Measurements from ENCODE around the gene DESI2. TPM values are rescaled to one million over a fixed set of nuclear protein-coding genes. Genes with fewer than 3 reads are reported as not detected.
"Not testable (repeated sequence)": the region's sequence is repeated elsewhere in the genome, so short reads cannot be mapped to it uniquely, and the experiment has no call there.

The DESI2 gene
- total RNA-seq, 2 experiments from 2014 or later = 34.5 to 36.1 TPM

GRCh38 chr1:244653439-244654107 lies 647 bp downstream of the DESI2 start:
- ChIA-PET CTCF (interaction anchor here (1.0 to 2.3 kb wide), 2 partner anchors 50 to 54 kb away, joined by 3 to 8 read pairs; no protein-coding TSS in a partner anchor), POLR2A (interaction anchor here (0.5 kb wide), 1 partner anchor 77 kb away, joined by 3 read pairs; no protein-coding TSS in a partner anchor)

GRCh38 chr1:244654108-244655038 lies 1.4 kb downstream of the DESI2 start:
- ChIA-PET CTCF (interaction anchor here (1.0 to 2.3 kb wide), 2 partner anchors 51 to 55 kb away, joined by 3 to 8 read pairs; no protein-coding TSS in a partner anchor), POLR2A (interaction anchor here (1.0 kb wide), 1 partner anchor 12 kb away, joined by 3 read pairs; no protein-coding TSS in a partner anchor)

DNA sequence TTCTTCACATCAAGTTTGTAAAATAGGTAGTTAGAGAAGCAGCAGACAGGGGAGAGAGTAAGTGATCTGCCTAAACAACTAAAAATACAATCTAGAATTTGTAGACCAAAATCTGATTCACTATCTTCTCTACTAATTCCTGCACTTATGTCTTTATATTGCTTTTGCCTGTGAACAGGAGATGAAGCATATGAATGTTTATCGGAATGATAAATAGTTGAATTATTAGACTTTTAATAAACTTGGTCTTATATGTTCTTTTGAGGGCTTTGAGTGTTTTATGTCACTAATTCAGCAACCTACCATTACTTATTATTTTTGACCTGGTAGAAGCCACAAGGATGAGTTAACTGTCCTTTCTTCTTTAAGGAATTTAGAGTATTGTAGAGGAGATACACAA lies 2.3 kb downstream of the DESI2 start:
- POLR2A ChIA-PET = interaction anchor here (1.0 kb wide), 1 partner anchor 11 kb away, joined by 3 read pairs; no protein-coding TSS in a partner anchor
- CTCF ChIA-PET = no interaction called here

GRCh38 chr1:244657421-244657820 lies 4.5 kb downstream of the DESI2 start:
- POLR2A ChIA-PET = no interaction called here
- CTCF ChIA-PET = no interaction called here

GRCh38 chr1:244659694-244660093 lies 6.8 kb downstream of the DESI2 start:
- ChIA-PET POLR2A (no interaction called here), CTCF (no interaction called here)

- CTCF ChIA-PET = no interaction called here
- POLR2A ChIA-PET = no interaction called here
Observed at GRCh38 chr1:244660595-244660994, 7.7 kb downstream of the DESI2 start.

DNA sequence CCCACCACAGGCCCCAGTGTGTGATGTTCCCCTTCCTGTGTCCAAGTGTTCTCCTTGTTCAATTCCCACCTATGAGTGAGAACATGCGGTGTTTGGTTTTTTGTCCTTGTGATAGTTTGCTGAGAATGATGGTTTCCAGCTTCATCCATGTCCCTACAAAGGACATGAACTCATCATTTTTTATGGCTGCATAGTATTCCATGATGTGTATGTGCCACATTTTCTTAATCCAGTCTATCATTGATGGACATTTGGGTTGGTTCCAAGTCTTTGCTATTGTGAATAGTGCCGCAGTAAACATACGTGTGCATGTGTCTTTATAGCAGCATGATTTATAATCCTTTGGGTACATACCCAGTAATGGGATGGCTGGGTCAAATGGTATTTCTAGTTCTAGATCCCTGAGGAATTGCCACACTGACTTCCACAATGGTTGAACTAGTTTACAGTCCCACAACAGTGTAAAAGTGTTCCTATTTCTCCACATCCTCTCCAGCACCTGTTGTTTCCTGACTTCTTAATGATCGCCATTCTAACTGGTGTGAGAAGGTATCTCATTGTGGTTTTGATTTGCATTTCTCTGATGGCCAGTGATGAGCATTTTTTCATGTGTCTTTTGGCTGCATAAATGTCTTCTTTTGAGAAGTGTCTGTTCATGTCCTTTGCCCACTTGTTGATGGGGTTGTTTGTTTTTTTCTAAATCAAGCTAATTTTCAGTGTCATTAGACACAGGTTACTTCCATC lies 8.8 kb downstream of the DESI2 start:
- CTCF ChIA-PET, POLR2A ChIA-PET: not testable (repeated sequence)

- ChIA-PET POLR2A (no interaction called here), CTCF (no interaction called here)
Observed at GRCh38 chr1:244662599-244662998, 9.7 kb downstream of the DESI2 start.

DNA sequence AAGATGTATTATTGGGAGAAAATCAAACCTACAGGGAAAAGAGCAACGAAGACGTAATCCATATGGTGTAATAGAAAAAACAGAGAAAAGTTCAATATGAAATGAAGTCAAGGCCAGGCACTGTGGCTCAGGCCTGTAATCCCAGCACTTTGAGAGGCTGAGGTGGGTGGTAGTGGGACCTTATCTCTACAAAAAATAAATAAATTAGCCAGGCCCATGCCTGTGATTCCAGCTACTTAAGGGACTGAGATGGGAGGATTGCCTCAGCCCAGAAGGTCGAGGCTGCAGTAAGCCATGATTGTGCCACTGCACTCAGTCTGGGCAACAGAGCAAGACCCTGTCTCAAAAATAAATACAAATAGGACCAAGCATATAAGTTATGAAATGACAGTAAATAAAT lies 11.4 kb downstream of the DESI2 start:
- CTCF ChIA-PET = interaction anchor here (0.6 kb wide), 1 partner anchor 357 kb away, joined by 3 read pairs; no protein-coding TSS in a partner anchor
- POLR2A ChIA-PET = no interaction called here

GRCh38 chr1:244665771-244666217 lies 12.9 kb downstream of the DESI2 start:
- ChIA-PET CTCF (no interaction called here), POLR2A (interaction anchor here (0.6 kb wide), 1 partner anchor 11 kb away, joined by 3 read pairs; no protein-coding TSS in a partner anchor)

DNA sequence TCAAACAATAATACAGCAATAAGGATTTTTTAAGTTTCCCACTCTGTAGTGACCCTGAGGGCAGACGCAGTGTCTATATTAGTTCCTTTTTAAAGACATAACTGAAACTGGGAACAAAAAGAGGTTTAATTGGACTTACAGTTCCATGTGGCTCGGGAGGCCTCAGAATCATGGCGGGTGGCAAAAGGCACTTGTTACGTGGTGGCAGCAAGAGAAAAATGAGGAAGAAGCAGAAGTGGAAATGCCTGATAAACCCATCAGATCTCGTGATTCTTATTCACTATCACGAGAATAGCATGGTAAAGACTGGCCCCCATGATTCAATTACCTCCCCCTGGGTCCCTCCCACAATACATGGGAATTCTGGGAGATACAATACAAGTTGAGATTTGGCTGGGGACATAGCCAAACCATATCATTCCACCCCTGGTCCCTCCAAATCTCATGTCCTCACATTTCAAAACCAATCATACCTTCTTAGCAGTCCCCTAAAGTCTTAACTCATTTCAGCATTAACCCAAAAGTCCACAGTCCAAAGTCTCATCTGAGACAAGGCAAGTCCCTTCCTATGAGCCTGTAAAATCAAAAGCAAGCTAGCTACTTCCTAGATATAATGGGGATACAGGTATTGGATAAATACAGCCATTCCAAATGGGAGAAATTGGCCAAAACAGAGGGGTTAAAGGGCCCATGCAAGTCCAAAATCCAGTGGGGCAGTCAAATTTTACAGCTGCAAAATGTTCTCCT lies 13.9 kb downstream of the DESI2 start:
- POLR2A ChIA-PET, CTCF ChIA-PET: not testable (repeated sequence)

- POLR2A ChIA-PET = no interaction called here
- CTCF ChIA-PET = no interaction called here
Observed at GRCh38 chr1:244667797-244668196, 14.9 kb downstream of the DESI2 start.

- CTCF ChIA-PET = no interaction called here
- POLR2A ChIA-PET = no interaction called here
Observed at GRCh38 chr1:244672946-244673682, 20.2 kb downstream of the DESI2 start.

DNA sequence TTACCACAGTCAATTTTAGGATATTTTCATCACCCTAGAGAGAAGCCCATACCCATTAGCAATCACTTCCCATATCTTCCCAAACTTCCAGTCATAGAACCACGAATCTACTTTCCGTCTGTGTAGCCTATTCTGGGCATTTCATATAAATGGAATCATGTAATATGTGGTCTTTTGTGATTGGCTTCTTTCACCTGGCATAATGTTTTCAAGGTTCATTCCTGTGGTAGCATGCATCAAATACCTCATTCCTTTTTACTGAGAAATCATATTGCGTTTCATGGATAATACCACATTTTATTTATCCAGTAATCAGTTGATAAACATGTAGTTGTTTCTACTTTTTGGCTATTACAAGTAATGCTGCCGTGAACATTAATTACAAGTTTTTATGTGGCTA lies 21.5 kb downstream of the DESI2 start:
- ChIA-PET POLR2A (no interaction called here), CTCF (interaction anchor here (0.7 kb wide), 1 partner anchor 23 kb away, joined by 3 read pairs; no protein-coding TSS in a partner anchor)

GRCh38 chr1:244675167-244675566 lies 22.2 kb downstream of the DESI2 start:
- POLR2A ChIA-PET = no interaction called here
- CTCF ChIA-PET = interaction anchor here (0.7 kb wide), 1 partner anchor 12 kb away, joined by 3 read pairs; no protein-coding TSS in a partner anchor

DNA sequence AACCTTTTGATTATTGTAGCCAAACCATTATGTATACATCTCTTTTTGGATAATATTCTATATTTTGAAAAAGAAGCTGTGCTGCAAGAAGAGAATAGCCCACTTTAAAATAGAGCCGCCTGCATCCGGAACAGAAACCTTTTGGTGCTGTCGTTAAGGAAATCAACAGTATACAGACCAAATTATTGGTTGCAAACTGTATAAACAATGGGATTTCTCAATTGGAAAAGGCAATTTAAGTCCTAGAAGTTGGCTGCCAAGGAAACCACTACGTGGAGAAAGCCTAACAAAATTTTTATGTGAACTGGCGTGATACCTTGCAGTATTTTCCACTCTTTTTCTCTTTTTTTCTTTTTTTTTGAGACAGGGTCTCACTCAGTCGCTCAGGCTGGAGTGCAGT lies 25.8 kb downstream of the DESI2 start:
- ChIA-PET POLR2A (no interaction called here), CTCF (no interaction called here)

DNA sequence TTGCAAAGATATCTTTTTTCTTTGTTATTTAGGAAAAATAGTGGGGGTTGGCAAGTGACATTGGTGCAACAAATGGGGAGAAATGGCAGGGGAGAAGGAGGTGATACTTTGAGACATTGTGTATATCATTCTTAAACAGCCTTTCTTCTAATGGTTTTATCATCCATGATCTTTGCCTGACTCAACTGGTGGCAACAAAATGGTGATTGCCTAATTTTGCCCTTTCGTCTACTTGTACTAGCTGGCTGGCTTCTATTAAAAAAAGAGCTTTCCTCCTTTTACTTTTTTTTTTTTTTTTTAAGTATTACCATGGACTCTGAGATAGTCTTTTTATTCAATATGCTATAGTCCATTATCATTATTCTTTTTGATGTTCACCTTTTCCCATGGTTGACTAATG lies 27.7 kb downstream of the DESI2 start:
- POLR2A ChIA-PET = no interaction called here

DNA sequence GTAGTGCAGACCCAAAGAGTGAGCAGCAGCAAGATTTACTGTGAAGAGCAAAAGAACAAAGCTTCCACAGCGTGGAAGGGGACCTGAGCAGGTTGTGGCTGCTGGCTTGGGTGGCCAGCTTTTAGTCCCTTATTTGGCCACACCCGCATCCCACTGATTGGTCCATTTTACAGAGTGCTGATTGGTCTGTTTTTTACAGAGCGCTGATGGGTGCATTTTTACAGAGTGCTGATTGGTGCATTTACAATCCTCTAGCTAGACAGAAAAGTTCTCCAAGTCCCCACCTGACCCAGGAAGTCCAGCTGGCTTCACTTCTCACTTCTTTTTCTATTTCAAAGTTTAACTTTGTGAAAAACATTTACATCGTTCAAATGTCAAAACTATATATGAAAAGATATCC lies 29.2 kb downstream of the DESI2 start:
- CTCF ChIA-PET, POLR2A ChIA-PET: not testable (repeated sequence)

More for the DNA sequence above, 27.7 kb downstream of the DESI2 start:
- CTCF ChIA-PET = no interaction called here

- ChIA-PET POLR2A (no interaction called here), CTCF (no interaction called here)
Observed at GRCh38 chr1:244695937-244696336, 43.0 kb downstream of the DESI2 start.

All from activated CD8-positive, alpha-beta memory T cell treated with anti-CD3 and anti-CD28 coated beads for 36 hours (primary cell).